HG03025 (cell line): ENCODE data around the gene SOX6.
"Not testable (repeated sequence)": the region's sequence is repeated elsewhere in the genome, so short reads cannot be mapped to it uniquely, and the experiment has no call there.

ENCODE experiments used
- ATAC-seq: cut with Tn5 transposase; IDR thresholded peaks from one replicate; pipeline ENCODE4 v1.9.1; 2021; ENCODE audit warnings: mild to moderate bottlenecking, moderate library complexity; ENCODE audit not compliant: unreplicated experiment, low FRiP score

SOX6 gene

DNA sequence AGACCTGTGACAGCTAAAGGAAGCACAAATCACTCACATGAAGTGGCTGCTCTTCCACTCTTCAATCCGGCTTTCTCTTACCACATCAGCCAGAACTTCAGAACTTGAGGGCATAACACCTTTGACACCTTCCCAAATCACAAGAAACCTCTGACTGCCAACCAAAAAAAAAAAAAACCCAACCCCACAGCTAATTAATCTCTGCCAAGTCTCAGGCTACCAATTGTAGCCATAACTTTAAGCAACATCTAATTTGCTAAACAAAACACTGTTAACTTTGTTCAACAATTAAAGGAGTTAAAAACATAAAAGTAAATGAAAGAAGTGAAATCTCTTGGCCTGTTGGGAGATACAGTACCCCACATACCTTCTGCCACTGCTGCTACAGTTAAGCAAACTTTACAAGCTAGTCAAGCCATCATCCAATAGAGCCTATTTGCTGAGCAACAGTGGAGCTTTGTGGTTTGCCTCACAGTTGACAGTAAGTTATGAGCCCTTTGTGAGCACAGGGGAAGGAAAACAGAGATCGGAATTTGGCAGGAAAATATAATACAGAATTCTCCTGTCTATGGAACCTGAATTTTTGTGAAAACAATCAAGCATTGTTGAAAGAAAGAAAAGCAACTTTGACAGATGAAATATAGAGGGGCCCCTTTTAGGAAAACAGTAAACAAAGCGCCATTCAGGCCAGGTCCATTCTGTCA is at the start of gene SOX6:
Gene SOX6 (minus strand): TSS at position 490 of the 704 bp plus-strand sequence. CDS start 15,298 bp downstream, outside the sequence.
- ATAC-seq: no peak

DNA sequence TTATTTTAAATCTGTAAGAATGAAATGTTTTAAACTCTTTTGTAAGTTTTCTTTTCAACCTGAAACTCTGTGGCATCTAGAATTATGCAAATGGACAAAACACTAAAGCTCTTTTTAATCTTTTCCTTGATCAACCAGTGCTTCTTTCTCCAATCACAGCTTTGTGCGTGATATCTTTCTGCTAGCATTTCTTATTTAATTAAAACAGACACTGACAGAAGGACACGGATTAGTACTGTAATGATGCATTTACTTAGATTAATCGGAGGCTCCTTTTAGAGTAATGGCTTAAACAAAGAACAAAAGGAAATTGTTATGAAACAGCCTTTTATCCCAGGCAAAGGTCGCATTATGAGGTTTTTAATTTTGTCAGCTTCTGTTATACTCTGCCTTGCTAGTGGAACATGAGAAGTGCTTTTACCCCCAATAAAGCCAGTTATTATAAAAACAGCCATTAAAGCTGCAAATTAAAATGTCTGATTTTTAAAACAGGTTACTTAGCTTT is 48.5 kb upstream of the SOX6 start:
- ATAC-seq: no peak

DNA sequence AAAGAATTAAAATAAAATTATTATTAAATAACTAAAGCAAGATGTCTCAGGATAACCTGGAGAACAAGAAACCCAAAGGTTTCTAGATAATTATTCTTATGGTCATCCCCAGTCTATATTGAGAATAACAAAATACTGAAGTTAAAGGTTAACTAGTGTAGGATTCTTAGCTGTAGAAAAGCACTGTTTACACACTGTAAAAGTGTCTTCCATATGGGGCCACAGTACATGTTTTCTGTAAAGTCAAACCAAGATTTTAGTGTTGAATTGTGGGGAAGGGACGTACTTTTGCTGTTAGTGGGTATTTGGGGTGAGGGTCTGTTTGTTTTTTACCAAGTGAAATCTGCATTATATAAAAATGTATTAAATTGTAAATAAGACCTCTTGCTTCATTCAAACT is 47.5 kb upstream of the SOX6 start:
- ATAC-seq: no peak

DNA sequence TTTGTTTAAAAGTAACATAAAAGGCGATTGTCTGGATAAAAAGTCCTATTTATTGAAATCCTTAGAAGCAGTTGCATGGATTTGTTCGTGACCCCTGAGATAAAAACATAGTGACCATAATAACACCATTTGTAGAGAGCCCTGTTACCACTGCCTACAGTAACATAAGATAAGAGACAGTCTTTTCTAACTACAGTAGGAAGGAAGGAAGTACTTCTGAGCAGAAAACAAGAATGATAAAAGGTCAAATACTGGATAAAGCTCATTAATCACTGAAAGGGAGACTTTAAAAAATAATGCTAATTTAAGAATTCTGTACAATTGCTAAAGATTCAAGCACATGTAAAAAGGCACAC is 47.1 kb upstream of the SOX6 start:
- ATAC-seq: no peak

DNA sequence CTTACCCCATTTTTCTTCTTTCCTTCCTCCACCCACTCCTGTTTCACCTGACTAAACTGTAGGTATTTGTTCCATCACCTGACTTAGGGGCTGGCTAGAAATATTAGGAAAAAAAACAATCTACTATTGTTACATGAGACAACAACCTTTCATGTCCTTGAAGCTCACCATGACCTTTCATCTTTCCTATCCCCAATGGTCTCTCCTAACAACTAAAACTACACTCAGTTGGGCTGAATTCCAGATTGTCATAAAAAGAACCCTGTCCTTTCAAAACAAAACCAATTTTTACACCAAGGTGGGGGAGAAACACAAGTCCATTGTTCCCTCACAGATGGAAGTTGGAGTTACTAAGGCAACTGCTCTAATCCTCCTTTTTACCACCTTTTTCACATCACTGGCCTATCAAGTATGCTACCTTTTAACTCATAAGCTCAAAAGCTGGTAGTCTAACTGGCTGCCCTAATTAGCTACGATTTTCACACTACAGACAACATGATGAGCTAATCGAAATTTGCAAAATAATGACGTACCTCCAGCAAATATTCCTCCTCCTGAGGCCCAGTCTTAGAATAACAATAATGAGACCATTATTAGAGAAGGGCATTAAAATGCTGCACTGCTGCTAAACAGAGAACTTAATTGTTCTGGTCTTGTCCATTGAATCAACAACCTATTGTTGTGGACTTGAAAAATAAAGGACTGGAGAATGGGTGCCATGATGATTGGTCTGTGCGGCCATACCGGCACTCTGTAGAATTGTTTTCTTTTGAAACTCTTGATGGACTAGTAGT is 46.5 kb upstream of the SOX6 start:
- ATAC-seq: no peak

DNA sequence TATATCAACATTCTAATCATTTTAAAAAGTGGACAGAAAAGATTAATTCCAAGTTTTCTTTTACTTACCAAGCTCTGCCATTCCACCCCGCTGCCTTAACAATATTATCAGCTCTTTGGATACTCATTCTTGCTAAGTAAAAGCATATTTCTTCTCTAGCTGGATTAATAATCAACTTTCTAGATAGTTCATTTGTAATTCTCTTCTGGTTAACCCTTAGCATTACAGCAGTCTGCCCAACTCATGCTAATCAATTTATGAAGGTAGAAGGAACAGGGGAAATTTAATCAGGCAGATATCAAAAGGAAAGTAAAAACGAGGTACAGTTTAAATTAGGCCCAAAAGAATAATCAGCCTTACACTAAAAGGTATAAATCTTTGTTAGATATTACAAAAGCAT is 41.0 kb upstream of the SOX6 start:
- ATAC-seq: no peak

DNA sequence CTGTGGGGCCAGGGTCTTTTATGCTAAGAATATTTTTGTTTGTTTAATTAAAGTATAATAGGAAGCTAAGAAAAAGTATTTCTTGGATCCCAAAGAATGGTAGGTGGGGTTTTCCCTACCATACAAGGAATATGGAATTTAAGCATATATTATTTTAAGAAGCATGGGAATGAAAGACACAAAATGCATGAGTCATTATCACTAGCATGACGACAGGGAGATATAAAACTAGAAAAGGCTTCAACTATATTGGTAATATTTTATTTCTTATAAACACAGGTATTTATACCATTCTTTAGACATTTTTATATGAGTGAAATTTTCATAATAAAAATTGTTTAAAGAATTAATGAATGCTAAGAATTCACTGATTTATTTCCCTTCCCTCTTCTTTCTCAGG is 39.3 kb upstream of the SOX6 start:
- ATAC-seq: no peak

DNA sequence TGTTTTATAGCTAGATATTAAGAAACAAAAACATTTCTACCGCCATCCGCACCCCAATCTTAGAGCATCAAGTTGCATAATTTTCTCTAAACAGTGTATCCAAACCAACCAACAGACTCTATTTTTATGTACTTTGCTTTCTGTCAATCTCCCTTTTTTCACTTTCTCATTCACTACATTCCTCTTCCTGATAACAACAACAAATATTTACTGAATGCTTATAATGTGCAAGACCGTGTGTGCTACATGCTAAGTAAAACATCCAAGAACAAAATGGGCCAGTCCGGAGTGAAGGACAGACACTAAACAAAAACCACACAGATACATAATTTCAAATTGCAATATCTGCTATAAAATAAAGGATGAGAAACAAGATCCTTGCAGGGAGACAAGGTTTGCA is 38.6 kb upstream of the SOX6 start:
- no peak for ATAC-seq

DNA sequence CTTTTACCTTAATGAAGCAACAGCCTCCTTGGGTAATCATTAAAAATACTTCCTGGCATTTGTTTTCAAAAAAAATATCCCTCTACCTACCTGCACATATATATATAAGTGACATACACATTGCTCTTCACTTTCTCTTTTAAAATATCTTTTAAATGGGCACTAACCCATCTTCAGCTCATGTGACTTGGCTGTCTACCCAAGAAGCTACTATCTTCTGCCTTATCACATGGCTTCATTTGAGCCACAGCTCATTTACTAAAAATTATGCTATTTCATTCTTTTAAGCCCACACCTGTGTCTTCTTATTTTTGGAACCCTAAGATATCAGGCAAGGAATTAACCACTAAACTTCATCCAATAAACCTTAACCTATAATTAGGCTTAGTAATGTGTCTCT is 37.0 kb upstream of the SOX6 start:
- ATAC-seq: no peak

DNA sequence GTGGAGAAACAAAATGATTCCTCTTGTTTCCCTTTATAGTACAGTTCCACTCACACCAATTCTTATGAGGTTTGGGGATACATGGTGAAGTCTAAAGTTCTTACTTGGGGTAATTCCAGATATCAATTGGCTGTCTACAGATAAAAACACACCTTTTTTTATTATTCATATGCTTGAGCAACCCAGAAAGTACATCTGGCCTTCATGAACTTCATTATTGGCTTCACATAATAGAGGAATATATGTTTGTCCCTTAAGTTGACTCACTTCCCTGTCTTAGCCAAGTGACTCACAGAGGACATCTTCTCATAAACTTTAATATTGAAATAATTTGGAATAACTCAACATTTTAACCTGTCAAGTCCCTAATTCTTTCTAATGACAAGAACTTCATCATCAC is 36.3 kb upstream of the SOX6 start:
- ATAC-seq: no peak

DNA sequence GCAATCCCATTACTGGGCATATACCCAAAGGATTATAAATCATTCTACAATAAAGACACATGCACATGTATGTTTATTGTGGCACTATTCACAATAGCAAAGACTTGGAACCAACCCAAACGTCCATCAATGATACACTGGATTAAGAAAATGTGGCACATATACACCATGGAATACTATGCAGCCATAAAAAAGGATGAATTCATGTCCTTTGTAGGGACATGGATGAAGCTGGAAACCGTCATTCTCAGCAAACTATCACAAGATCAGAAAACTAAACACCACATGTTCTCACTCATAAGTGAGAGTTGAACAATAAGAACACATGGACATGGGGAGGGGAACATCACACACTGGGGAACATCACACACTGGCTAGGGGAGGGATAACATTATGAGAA is 34.5 kb upstream of the SOX6 start:
- not testable (repeated sequence) for ATAC-seq

DNA sequence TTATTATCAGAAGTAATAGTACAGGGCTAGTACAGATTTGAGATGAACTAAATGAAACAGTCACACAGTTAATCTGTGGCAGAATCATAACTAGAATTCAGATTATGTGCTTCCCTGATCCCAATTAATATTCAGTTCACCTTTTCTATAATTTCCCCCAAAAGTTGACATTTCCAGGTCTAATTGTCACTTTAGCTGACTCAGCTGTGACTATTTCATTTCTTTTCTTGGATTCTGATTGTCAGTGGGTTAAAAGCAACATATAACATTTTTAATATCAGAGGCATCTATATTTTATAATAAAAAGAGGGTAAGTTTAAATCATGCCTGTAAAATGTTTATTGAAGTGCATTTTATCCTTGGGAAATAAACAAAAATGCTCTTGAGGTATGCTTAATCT is 28.8 kb upstream of the SOX6 start:
- no peak for ATAC-seq

DNA sequence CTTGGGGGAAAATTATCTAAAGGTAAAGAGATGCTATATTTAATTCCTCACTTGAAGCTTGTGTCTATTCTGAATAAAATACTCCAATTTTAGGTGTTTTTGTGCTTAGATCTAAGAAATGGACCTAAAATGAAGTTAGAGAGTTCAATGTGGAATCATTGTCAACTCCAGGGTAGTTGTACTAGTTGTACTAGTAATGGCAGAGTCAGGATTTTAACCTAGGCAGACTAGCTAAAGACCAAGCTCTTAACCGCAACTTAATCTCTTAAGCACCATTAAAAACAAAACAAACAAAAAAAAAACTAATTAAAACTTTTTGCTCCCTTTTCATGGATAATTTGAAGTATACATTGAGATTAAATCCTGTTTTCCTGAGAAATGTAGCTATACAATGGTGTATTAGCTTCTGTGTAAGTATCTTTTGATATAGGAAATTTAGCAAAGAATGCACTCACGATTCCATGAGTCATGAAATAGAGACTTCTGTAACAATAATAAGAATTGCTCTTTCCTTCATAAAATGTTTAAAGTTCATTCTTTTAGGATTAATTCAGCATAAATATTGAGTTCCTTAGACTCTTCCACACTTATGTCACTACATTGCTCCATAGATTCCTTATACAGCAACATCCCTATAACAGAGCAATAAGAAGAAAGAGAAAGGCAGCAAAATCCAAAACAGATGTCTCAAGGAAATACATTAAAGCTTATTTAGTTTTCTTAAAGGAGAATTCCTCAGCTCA is 26.5 kb upstream of the SOX6 start:
- no peak for ATAC-seq

DNA sequence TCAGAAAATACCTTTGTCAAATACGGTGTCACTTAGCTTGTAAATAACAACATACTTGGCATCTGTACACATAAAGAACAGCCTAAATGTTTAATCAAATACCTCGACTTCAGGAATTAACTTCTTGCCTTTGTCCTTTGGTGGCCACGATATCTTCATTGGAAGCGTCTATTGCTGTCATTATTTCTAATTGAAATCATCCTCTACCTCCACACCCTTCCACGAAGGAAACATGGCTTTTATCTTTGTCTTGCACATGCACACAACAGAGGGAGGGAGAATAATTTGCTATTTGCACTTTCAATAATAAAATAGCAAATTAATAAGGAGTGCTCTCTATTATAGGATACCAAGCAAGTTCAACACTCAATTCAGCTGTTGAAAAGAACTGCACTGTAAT is 25.8 kb upstream of the SOX6 start:
- ATAC-seq: no peak

DNA sequence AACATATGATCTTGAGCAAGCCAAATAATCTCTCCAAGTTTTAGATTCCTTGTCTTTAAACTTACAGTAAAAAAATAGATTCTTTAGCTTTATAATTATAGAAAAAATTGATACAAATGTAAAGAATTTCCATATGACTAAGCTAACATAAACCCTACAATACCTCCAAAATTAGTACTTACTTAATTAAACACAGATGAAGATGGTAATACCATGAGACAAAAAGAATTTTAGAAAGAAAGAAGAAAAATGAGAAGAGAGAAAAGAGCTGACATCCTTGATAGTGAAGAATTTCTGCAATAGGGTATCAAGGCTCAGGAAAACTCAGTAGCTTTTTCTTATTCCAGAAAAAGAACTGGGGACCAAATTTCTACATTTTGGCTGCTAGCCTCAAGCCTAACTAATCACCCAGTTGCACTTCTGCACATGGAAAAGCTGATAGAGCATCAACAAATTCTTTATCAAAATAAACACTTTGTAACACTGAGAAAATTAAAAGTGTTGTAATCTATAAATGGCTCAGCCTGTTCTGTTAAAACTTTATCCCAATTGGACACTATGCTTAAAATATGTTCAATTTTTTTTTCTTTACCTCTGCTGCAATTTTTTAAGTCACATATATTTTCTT is 24.7 kb upstream of the SOX6 start:
- ATAC-seq: no peak

DNA sequence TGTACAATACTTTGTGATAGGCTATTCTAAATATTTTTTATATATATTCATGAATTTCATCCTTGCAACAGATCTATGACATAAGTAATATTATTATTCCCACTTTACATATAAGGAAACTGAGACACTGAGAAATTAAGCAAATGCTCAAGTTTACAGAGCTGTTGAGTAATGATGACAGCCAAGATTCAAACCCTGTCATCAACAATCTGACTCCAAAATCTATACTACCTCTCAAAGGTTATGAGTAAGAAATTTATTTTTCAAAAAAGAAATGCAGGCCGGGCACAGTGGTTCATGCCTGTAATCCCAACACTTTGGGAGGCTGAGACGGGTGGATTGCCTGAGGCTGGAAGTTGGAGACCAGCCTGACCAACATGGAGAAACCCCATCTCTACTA is 22.6 kb upstream of the SOX6 start:
- ATAC-seq: no peak

DNA sequence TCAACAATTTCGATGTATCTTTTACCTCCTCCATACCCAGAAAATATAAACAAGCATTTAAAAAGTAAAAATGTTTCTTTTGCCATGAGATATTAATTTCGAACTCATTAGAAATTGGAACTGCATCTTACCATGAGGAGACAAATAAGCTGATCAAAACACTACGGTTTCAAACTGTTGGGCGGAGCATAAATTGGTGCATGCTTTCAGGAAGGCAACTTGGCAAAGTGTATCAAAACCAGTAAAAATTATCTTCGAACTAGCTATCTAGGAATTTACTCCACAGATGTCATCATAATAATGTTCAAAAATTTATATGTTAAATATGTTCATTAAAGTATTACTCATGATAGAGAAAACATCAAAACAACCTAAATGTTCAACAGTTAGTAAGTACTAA is 21.4 kb upstream of the SOX6 start:
- ATAC-seq: no peak

DNA sequence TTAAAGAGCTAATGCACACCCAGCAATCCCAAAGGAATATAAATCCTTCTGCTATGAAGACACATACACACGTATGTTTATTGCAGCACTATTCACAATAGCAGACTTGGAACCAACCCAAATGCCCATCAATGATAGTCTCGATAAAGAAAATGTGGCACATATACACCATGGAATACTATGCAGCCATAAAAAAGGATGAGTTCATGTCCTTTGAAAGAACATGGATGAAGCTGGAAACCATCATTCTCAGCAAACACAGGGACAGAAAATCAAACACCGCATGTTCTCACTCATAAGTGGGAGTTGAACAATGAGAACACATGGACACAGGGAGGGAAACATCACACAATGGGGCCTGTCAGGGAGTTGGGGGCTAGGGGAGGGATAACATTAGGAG is 19.3 kb upstream of the SOX6 start:
- not testable (repeated sequence) for ATAC-seq

DNA sequence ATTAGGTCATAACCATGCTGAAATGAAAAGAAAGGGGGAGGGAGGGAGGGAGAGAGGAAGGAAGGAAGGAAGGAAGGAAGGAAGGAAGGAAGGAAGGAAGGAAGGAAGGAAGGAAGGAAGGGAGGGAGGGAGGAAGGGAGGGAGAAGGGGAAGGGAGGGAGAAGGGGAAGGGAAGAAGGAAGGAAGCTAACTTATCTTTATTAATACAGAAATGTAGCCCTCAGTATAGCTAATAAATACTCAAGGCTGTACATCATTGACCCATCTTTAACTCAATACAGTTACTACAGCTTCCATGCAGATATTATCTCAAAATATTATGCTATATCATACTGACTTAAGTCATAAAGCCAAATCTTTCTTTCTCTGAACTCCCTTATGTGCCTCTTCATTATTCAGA is 17.4 kb upstream of the SOX6 start:
- no peak for ATAC-seq

DNA sequence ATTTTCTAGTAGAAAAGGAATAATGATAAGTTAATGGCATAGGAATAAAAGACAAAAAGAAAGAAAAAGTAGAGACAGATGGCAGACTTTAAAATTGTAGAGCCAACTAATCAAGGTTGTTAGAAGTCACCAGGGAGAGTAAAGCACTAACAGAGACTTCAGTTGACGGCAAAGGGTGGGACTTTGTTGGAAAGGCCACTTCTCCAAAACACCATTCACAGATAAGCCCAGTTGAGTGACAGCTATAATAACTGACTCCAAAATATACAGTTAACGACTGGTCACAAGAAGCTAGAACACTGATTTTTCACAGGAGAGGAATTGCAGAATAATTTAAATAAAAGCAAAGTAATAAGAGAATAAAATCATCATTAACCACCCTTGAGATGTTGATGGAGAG is 16.0 kb upstream of the SOX6 start:
- no peak for ATAC-seq

DNA sequence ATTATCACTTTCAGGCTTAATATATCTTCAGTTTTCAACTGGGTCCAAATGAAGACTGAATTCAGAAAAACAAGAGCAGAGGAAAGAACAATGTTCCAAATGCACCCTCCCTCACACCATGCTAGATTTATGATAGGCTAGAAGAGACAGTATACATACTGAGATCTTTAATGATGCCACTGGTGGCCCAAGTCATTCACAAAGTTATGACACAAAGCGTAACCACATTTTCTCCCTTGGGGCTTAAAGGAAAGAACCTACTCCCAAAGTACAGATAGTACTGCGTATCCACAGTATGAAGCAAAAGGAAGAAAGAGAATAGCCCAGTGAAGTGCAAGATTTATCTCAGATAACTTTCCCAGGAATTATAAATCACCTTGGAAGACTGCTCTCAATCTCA is 10.9 kb upstream of the SOX6 start:
- ATAC-seq: no peak
